ENCODE results near the gene SPATA17.

- no peak for TF ChIP-seq CTCF (conservative IDR thresholded peaks at IDR 0.05; ENCODE audit: low read depth in 2 of 2)
- no peak for TF ChIP-seq REST (IDR thresholded peaks at IDR 0.05; ENCODE audit: unreplicated experiment)
- TF ChIP-seq POLR2AphosphoS5 (IDR thresholded peaks at IDR 0.05; ENCODE audit: low read depth): no peak
- no peak for TF ChIP-seq EZH2 (IDR thresholded peaks at IDR 0.05; ENCODE audit: low read depth, unreplicated experiment)
- TF ChIP-seq CREB1 (CRISPR knock-in tag; IDR thresholded peaks at IDR 0.05; ENCODE audit: low read depth): no peak
Observed at GRCh38 chr1:217861658-217862057, 230.5 kb downstream of the SPATA17 start.
